GM20000 (cell line): ENCODE measurements around the gene ILDR1.

ENCODE experiments used
- DNase-seq: peaks from one replicate; pipeline ENCODE4 v3.0.0; 2012; ENCODE audit warnings: low spot score
- CTCF ChIP-seq: IDR thresholded peaks from 2 replicates; pipeline ENCODE4 v1.5.1; 2012; ENCODE audit warnings: mild to moderate bottlenecking, control low read depth; ENCODE audit errors: extremely low read depth, missing control alignments

Gene ILDR1

GRCh38 chr3:122004991-122005565, 17.0 kb downstream of the ILDR1 start:
- DNase-seq, result peak; percentile 61

GRCh38 chr3:122004107-122004506, 17.9 kb downstream of the ILDR1 start:
- TF ChIP-seq CTCF, result no peak
- no peak for DNase-seq

More at GRCh38 chr3:122004991-122005565, 17.0 kb downstream of the ILDR1 start:
- TF ChIP-seq CTCF, result no peak

GRCh38 chr3:122003606-122004005, 18.4 kb downstream of the ILDR1 start:
- no peak for DNase-seq
- no peak for TF ChIP-seq CTCF

- no peak for TF ChIP-seq CTCF
- no peak for DNase-seq
Measured at GRCh38 chr3:122003112-122003511, 18.9 kb downstream of the ILDR1 start.

GRCh38 chr3:122002611-122003010, 19.4 kb downstream of the ILDR1 start:
- no peak for DNase-seq
- TF ChIP-seq CTCF, result no peak

- TF ChIP-seq CTCF, result no peak
- DNase-seq, result no peak
Measured at GRCh38 chr3:122001892-122002291, 20.2 kb downstream of the ILDR1 start.

GRCh38 chr3:122000936-122001605, 21.0 kb downstream of the ILDR1 start:
- no peak for TF ChIP-seq CTCF
- DNase-seq, result no peak
